GM21723 (cell line): ENCODE data around the gene ANKS1A.

Experiments
- ATAC-seq: cut with Tn5 transposase; IDR thresholded peaks from one replicate; pipeline ENCODE4 v1.9.1; 2021; ENCODE audit warnings: mild to moderate bottlenecking, moderate library complexity; ENCODE audit not compliant: unreplicated experiment

Gene ANKS1A

GRCh38 chr6:35036059-35036827 lies 147.2 kb downstream of the ANKS1A start:
- ATAC-seq, result no peak

- ATAC-seq, result no peak
Observed at GRCh38 chr6:35036828-35037663, 148.0 kb downstream of the ANKS1A start.

GRCh38 chr6:35037664-35038038 lies 148.6 kb downstream of the ANKS1A start:
- no peak for ATAC-seq

- no peak for ATAC-seq
Observed at GRCh38 chr6:35038076-35038475, 149.0 kb downstream of the ANKS1A start.

- no peak for ATAC-seq
Observed at GRCh38 chr6:35040398-35040797, 151.3 kb downstream of the ANKS1A start.

- ATAC-seq, result no peak
Observed at GRCh38 chr6:35041086-35041861, 152.2 kb downstream of the ANKS1A start.

- ATAC-seq, result no peak
Observed at GRCh38 chr6:35042031-35042815, 153.2 kb downstream of the ANKS1A start.

GRCh38 chr6:35043381-35044130 lies 154.5 kb downstream of the ANKS1A start:
- ATAC-seq, result no peak

- ATAC-seq, result no peak
Observed at GRCh38 chr6:35044145-35044745, 155.2 kb downstream of the ANKS1A start.

GRCh38 chr6:35044761-35045421 lies 155.8 kb downstream of the ANKS1A start:
- ATAC-seq, result no peak

GRCh38 chr6:35046103-35046502 lies 157.0 kb downstream of the ANKS1A start:
- ATAC-seq, result no peak

- ATAC-seq, result no peak
Observed at GRCh38 chr6:35046862-35047261, 157.8 kb downstream of the ANKS1A start.

- ATAC-seq, result no peak
Observed at GRCh38 chr6:35047265-35048011, 158.4 kb downstream of the ANKS1A start.

GRCh38 chr6:35048031-35048613 lies 159.1 kb downstream of the ANKS1A start:
- ATAC-seq, result no peak

GRCh38 chr6:35048631-35049083 lies 159.6 kb downstream of the ANKS1A start:
- ATAC-seq, result no peak

GRCh38 chr6:35049156-35049735 lies 160.2 kb downstream of the ANKS1A start:
- no peak for ATAC-seq
